GM12878 (cell line): ENCODE results near the gene RPL27. TPM values are rescaled to one million over a fixed set of nuclear protein-coding genes. Genes with fewer than 3 reads are reported as not detected.

Experiments used
- ATAC-seq: fragments of 200-7000 bp; cut with Tn5 transposase; 3 replicates; pipeline ENCODE4 v1.9.1; 2020; ENCODE audit warnings: mild to moderate bottlenecking, moderate library complexity
- BruUV-seq: library from RNA; stranded (reverse); fragments of 400-500 nt; replicated peaks from 2 replicates; lab custom pipeline; 2021; lab: Mats Ljungman, UMichigan
- CTCF ChIA-PET: fragments of 300-600 bp; sonication (Branson Sonifier 250); formaldehyde crosslinking; extraction: SDS; loops from one replicate; lab custom pipeline; 2021; ENCODE audit warnings: inconsistent platforms; lab: Yijun Ruan, JAX
- POLR2A ChIA-PET: fragments of 350-600 bp; formaldehyde crosslinking; extraction: SDS; loops from one replicate; lab custom pipeline; 2021; ENCODE audit warnings: inconsistent platforms; lab: Charles Lee
- RAD21 ChIA-PET: fragments of 300-600 bp; sonication (Branson Sonifier 250); formaldehyde crosslinking; loops from one replicate; lab custom pipeline; 2023; ENCODE audit warnings: antibody characterized with exemption; ENCODE audit not compliant: unreplicated experiment; lab: Charles Lee
- SMC1A ChIA-PET: fragments of 300-600 bp; sonication (Branson Sonifier 250); formaldehyde crosslinking; loops from one replicate; lab custom pipeline; 2023; ENCODE audit not compliant: unreplicated experiment, uncharacterized antibody; lab: Charles Lee
- DNase-seq: peaks from one replicate; pipeline ENCODE4 v3.0.0-alpha.2; 2011; ENCODE audit warnings: low read depth, low spot score
- FAIRE-seq: peaks from 3 replicates; lab custom pipeline; 2011; peaks lifted over from hg19 to GRCh38; lab: Jason Lieb, UNC
- H2AFZ ChIP-seq: 2 replicates; pipeline ENCODE4 v1.6.0; 2011; ENCODE audit warnings: low read depth, low read length, control low read depth; ENCODE audit not compliant: control insufficient read depth
- H3K27ac ChIP-seq: 2 replicates; pipeline ENCODE4 v1.5.1; 2011; ENCODE audit warnings: control low read depth; ENCODE audit not compliant: control insufficient read depth, insufficient read depth
- H3K27me3 ChIP-seq, 2 experiments: replicated peaks in 1 of 2; 2 replicates each; pipeline versions ENCODE4 v1.6.0 to v1.6.1; 2011; ENCODE audit warnings: low read length in 1 of 2; ENCODE audit not compliant: control insufficient read depth in 2 of 2, insufficient read depth in 2 of 2
- H3K36me3 ChIP-seq, 2 experiments: 2 replicates each; pipeline ENCODE4 v1.5.1; 2011; ENCODE audit warnings: low read length in 1 of 2; ENCODE audit not compliant: control insufficient read depth in 2 of 2, insufficient read depth in 2 of 2
- H3K4me1 ChIP-seq: 2 replicates; pipeline ENCODE4 v1.6.1; 2011; ENCODE audit warnings: mild to moderate bottlenecking, low read length, moderate library complexity, mixed read lengths; ENCODE audit not compliant: control insufficient read depth, insufficient read depth
- H3K4me2 ChIP-seq: 2 replicates; pipeline ENCODE4 v1.6.0; 2011; ENCODE audit warnings: control low read depth; ENCODE audit not compliant: control insufficient read depth, insufficient read depth
- H3K4me3 ChIP-seq: fragments of 200-600 bp; sonication (generic); 2 replicates; pipeline ENCODE4 v1.5.1; 2016
- H3K79me2 ChIP-seq: 2 replicates; pipeline ENCODE4 v1.6.0; 2011; ENCODE audit warnings: low read length; ENCODE audit not compliant: control insufficient read depth, insufficient read depth
- H3K9ac ChIP-seq: 2 replicates; pipeline ENCODE4 v1.8.0; 2011; ENCODE audit warnings: low read length, control low read depth, mixed read lengths; ENCODE audit not compliant: control insufficient read depth, insufficient read depth
- H3K9me3 ChIP-seq: replicated peaks from 3 replicates; pipeline ENCODE4 v1.5.1; 2011; ENCODE audit warnings: mild to moderate bottlenecking, low read length; ENCODE audit not compliant: control insufficient read depth, insufficient read depth
- H4K20me1 ChIP-seq: 2 replicates; pipeline ENCODE4 v1.6.0; 2011; ENCODE audit not compliant: control insufficient read depth, insufficient read depth
- EGR1 ChIP-seq, 2 experiments: IDR thresholded peaks; 1 replicate in 1 of 2; 2 replicates in 1 of 2; pipeline ENCODE4 v1.6.1; 2011 to 2012; ENCODE audit warnings: low read depth in 2 of 2, low read length in 2 of 2, borderline replicate concordance in 1 of 2, mild to moderate bottlenecking in 1 of 2, moderate library complexity in 1 of 2
- EZH2 ChIP-seq: IDR thresholded peaks from 2 replicates; pipeline ENCODE4 v1.6.1; 2012; ENCODE audit warnings: low read depth, mild to moderate bottlenecking, control low read depth, inconsistent platforms, low read length, borderline replicate concordance; ENCODE audit not compliant: control insufficient read depth
- HDAC2 ChIP-seq: fragments of 200-600 bp; sonication (generic); IDR thresholded peaks from 2 replicates; pipeline ENCODE4 v1.6.1; 2017
- NFYA ChIP-seq: IDR thresholded peaks from 2 replicates; pipeline ENCODE4 v1.6.1; 2011; ENCODE audit warnings: low read depth, mild to moderate bottlenecking, low read length, improper control_type of control experiment, borderline replicate concordance
- POLR2A ChIP-seq: IDR thresholded peaks from 2 replicates; pipeline ENCODE4 v1.6.1; 2011; ENCODE audit warnings: low read depth, mild to moderate bottlenecking, low read length
- POLR2AphosphoS2 ChIP-seq: IDR thresholded peaks from 2 replicates; pipeline ENCODE4 v1.6.1; 2011; ENCODE audit warnings: low read depth, mild to moderate bottlenecking, low read length, improper control_type of control experiment, moderate library complexity
- SIX5 ChIP-seq: IDR thresholded peaks from 2 replicates; pipeline ENCODE4 v1.6.1; 2011; ENCODE audit warnings: mild to moderate bottlenecking, low read depth, low read length, moderate library complexity; ENCODE audit not compliant: severe bottlenecking
- SMARCA5 ChIP-seq: fragments of 450-650 bp; IDR thresholded peaks from 2 replicates; pipeline ENCODE4 v1.6.1; 2017; ENCODE audit warnings: mild to moderate bottlenecking
- SRF ChIP-seq, 2 experiments: IDR thresholded peaks; 2 replicates each; pipeline ENCODE4 v1.6.1; 2011; ENCODE audit warnings: low read depth in 2 of 2, low read length in 2 of 2, mild to moderate bottlenecking in 1 of 2, moderate library complexity in 1 of 2
- TCF7 ChIP-seq: IDR thresholded peaks from 2 replicates; pipeline ENCODE4 v1.6.1; 2014; ENCODE audit warnings: antibody characterized with exemption, borderline replicate concordance
- ZNF217 ChIP-seq: fragments of 450-650 bp; IDR thresholded peaks from 2 replicates; pipeline ENCODE4 v1.6.1; 2017; ENCODE audit warnings: antibody characterized with exemption, mild to moderate bottlenecking
- WGBS: methylation state at CpG from one replicate; pipeline ENCODE4 v1.1.6; 2016; ENCODE audit warnings: low lambda C conversion rate; ENCODE audit not compliant: insufficient replicate concordance, insufficient coverage; ENCODE audit errors: missing lambda C conversion rate; 5-methylcytosine and 5-hydroxymethylcytosine counted together
- in situ Hi-C: fragments of 300-500 bp; cut with MboI; formaldehyde crosslinking; loops from 9 replicates; pipeline ENCODE4 v1.14.3; 2018; ENCODE audit warnings: mixed read lengths
- intact Hi-C: fragments of 100-400 bp; cut with micrococcal nuclease; formaldehyde crosslinking; loops from one replicate; pipeline ENCODE4 v1.14.2; 2022; ENCODE audit not compliant: unreplicated experiment
- polyA plus RNA-seq, 11 experiments: library from polyadenylated mRNA; depleted of rRNA in 4 of 11; unstranded in 6 of 11; stranded (reverse) in 5 of 11; fragments of >200 nt; fragmentation: Nextera tagmentation in 4 of 11; fragmentation: Illumina TruSeq in 1 of 11; extraction: Ambion mirVana in 4 of 11; extraction: Trizol in 1 of 11; gene quantifications; 1 replicate in 1 of 11; 2 replicates in 10 of 11; pipeline versions ENCODE4 v1.2.1 to v1.2.3, GENCODE V29; 2011 to 2016; ENCODE audit warnings: inconsistent platforms in 2 of 11, missing spikeins in 2 of 11, low read depth in 1 of 11
- total RNA-seq, 4 experiments: library from RNA; depleted of rRNA in 3 of 4; stranded (reverse); fragments of >200 nt in 3 of 4; fragmentation: Illumina TruSeq in 1 of 4; extraction: Trizol in 1 of 4; gene quantifications; 2 replicates each; pipeline versions ENCODE4 v1.2.1 to v1.2.3, GENCODE V29; 2013 to 2021
- TF ChIP-seq, protein P1 (sequence below): IDR thresholded peaks from 2 replicates; pipeline ENCODE4 v1.6.1; 2011; ENCODE audit warnings: low read depth, low read length, improper control_type of control experiment, borderline replicate concordance
- TF ChIP-seq, protein P2 (sequence below): fragments of 450-650 bp; IDR thresholded peaks from 2 replicates; pipeline ENCODE4 v1.6.1; 2017; ENCODE audit warnings: low read depth, mild to moderate bottlenecking, moderate library complexity

Gene RPL27
- total and polyA plus RNA-seq, 10 of the 15 experiments (the other 5 are each of a cell fraction or from before 2014, with no cell fraction given) = 1,748 to 6,934 (median 3,779) TPM

- TF ChIP-seq, protein P1, sequence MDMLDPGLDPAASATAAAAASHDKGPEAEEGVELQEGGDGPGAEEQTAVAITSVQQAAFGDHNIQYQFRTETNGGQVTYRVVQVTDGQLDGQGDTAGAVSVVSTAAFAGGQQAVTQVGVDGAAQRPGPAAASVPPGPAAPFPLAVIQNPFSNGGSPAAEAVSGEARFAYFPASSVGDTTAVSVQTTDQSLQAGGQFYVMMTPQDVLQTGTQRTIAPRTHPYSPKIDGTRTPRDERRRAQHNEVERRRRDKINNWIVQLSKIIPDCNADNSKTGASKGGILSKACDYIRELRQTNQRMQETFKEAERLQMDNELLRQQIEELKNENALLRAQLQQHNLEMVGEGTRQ = no peak
- TF ChIP-seq, protein P2, sequence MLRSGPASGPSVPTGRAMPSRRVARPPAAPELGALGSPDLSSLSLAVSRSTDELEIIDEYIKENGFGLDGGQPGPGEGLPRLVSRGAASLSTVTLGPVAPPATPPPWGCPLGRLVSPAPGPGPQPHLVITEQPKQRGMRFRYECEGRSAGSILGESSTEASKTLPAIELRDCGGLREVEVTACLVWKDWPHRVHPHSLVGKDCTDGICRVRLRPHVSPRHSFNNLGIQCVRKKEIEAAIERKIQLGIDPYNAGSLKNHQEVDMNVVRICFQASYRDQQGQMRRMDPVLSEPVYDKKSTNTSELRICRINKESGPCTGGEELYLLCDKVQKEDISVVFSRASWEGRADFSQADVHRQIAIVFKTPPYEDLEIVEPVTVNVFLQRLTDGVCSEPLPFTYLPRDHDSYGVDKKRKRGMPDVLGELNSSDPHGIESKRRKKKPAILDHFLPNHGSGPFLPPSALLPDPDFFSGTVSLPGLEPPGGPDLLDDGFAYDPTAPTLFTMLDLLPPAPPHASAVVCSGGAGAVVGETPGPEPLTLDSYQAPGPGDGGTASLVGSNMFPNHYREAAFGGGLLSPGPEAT = peak; percentile 98
- TF ChIP-seq SIX5 (peak; percentile 29), ZNF217 (peak; percentile 68; the same call in 1 of the 2 replicates), SRF (IDR thresholded peaks at IDR 0.05; ENCODE audit: low read depth in 2 of 2, low read length in 2 of 2) (0 out of 4 replicates have a peak, but pooled peaks of 1 of the 2 experiments have one; percentile 10), POLR2AphosphoS2 (peak; percentile 86)
- TF ChIP-seq, all 136 proteins: peak for 44
Observed at GRCh38 chr17:42964161-42964932, 33.9 kb upstream of the RPL27 start, which contains the start of gene AARSD1 (continued).

DNA sequence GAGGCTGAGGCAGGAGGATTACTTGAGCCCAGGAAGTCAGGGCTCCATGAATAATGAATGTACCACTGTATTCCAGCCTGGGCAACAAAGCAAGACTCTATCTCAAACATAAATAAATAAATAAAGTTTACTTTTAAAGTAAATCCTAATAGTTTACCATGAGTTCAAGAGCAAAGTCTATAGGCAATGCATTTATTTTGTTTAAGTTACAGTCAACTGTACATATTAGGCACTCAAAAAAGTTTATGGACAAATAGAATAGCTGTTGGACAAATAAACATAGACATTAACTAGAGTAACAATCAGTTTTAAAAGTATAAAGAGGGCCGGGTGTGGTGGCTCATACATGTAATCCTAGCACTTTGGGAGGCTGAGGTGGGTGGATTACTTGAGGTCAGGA lies 30.3 kb upstream of the RPL27 start:
- DNase-seq (no peak), ATAC-seq (no peak), FAIRE-seq (no peak)
- intact Hi-C loops = no loop called here
- H3K4me1 ChIP-seq = no peaks in the 10 kb centered on the region; the same call in 1 of the 2 replicates
- no peak overlapping the region for H3K27ac ChIP-seq
- H4K20me1 ChIP-seq = no peaks in the 10 kb centered on the region
- ChIA-PET POLR2A (interaction anchor here (0.7 kb wide), 1 partner anchor 13 kb away, joined by 3 read pairs; no protein-coding TSS in a partner anchor), CTCF (interaction anchor here (0.8 to 1.5 kb wide), 5 partner anchors 10 to 150 kb away, joined by 3 to 4 read pairs (median 4); partner anchors contain the start of gene RPL27)
- H3K79me2 ChIP-seq = peaks cover 14% of the 10 kb centered on the region
- no peaks in the 10 kb centered on the region for H3K36me3 ChIP-seq
- H3K27me3 ChIP-seq = no peaks in the 10 kb centered on the region
- H3K9me3 ChIP-seq = no peaks in the 10 kb centered on the region
- no peak overlapping the region for H3K9ac ChIP-seq
- in situ Hi-C loops = no loop called here
- H3K4me3 ChIP-seq = no peak overlapping the region
- BruUV-seq = no TSS peak
- H2AFZ ChIP-seq = no peak overlapping the region
- TF ChIP-seq EGR1 (IDR thresholded peaks at IDR 0.05; ENCODE audit: borderline replicate concordance in 1 of 2, low read depth in 2 of 2, low read length in 2 of 2) = no peak
- no peak for TF ChIP-seq EZH2
- no peak for TF ChIP-seq POLR2A
- TF ChIP-seq HDAC2 = no peak
- TF ChIP-seq NFYA = no peak
- TF ChIP-seq SMARCA5 = no peak
- no peak for TF ChIP-seq TCF7
- TF ChIP-seq, all 136 proteins: peak for 0
- RAD21 ChIA-PET = interaction anchor here (1.9 kb wide), 1 partner anchor 17 kb away, joined by 6 read pairs; no protein-coding TSS in a partner anchor
- 89% methylated on average over 1 of the region's 1 CpG for WGBS
- H3K4me2 ChIP-seq = no peak overlapping the region
- SMC1A ChIA-PET = interaction anchor here (1.5 kb wide), 1 partner anchor 30 kb away, joined by 3 read pairs; the partner anchor contains the start of gene RPL27
